ENCODE results near the gene ATP9A.
"Not testable (repeated sequence)": the region's sequence is repeated elsewhere in the genome, so short reads cannot be mapped to it uniquely, and the experiment has no call there.

The ATP9A gene

DNA sequence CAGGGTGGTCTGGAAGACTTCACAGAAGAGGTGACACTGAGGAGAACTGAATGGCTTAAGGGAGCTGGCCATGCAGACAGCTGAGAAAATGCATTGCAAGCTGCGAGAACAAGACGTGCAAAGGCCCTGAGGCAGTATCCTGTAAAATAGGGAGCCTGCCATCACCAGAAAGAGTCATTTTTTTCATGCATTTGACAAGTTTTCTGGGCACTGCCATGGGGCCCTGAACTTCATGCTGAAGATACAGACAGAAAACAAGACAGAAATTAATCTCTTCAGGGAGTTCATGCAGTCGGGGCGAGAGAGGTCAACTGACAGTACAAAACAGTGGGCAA is 196.8 kb downstream of the ATP9A start:
- TF ChIP-seq, protein P1, sequence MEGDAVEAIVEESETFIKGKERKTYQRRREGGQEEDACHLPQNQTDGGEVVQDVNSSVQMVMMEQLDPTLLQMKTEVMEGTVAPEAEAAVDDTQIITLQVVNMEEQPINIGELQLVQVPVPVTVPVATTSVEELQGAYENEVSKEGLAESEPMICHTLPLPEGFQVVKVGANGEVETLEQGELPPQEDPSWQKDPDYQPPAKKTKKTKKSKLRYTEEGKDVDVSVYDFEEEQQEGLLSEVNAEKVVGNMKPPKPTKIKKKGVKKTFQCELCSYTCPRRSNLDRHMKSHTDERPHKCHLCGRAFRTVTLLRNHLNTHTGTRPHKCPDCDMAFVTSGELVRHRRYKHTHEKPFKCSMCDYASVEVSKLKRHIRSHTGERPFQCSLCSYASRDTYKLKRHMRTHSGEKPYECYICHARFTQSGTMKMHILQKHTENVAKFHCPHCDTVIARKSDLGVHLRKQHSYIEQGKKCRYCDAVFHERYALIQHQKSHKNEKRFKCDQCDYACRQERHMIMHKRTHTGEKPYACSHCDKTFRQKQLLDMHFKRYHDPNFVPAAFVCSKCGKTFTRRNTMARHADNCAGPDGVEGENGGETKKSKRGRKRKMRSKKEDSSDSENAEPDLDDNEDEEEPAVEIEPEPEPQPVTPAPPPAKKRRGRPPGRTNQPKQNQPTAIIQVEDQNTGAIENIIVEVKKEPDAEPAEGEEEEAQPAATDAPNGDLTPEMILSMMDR (IDR thresholded peaks at IDR 0.05; ENCODE audit: control insufficient read depth, extremely low read depth, insufficient read depth): no peak
- no peak overlapping the region for H3K4me3 ChIP-seq (ENCODE audit: low read depth, low read length)
- no peak for DNase-seq (ENCODE audit: low read depth)

DNA sequence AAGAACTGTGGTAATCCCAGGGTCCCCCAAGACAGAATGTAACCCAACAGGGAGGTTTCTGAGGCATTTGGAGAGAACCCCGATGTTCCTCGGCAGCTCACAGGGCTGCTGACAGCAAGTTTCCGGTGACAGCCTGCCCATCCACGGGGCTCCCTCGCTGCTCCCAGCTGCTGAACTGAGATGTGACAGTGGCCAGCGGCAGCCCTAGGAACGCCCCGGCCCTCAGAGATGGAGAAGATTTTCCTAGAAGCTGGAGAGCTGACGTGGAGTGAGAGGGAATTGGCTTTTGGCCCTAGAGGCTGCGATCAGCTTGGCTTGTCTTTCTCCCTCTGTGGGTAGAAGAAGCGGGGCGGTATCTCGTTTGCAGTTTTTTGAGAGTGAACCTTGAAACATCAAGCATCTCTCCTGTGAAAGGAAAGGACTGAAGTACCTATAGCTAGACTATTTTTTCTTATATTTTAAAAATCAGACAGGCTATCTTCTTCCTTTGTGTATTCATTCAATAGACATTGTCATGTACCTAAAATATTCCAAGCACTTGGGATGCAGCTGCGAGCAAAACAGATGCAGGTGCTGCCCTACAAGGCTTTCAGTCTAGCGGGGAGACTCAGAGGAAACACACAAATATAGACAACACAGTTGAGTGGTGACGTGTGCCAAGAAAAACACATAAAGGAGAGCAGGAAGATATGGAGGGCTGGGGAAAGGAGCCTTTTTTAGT is 197.3 kb downstream of the ATP9A start:
- TF ChIP-seq, protein P1 (IDR thresholded peaks at IDR 0.05; ENCODE audit: control insufficient read depth, extremely low read depth, insufficient read depth): no peak
- no peak overlapping the region for H3K4me3 ChIP-seq (ENCODE audit: low read depth, low read length)
- DNase-seq (ENCODE audit: low read depth): no peak

DNA sequence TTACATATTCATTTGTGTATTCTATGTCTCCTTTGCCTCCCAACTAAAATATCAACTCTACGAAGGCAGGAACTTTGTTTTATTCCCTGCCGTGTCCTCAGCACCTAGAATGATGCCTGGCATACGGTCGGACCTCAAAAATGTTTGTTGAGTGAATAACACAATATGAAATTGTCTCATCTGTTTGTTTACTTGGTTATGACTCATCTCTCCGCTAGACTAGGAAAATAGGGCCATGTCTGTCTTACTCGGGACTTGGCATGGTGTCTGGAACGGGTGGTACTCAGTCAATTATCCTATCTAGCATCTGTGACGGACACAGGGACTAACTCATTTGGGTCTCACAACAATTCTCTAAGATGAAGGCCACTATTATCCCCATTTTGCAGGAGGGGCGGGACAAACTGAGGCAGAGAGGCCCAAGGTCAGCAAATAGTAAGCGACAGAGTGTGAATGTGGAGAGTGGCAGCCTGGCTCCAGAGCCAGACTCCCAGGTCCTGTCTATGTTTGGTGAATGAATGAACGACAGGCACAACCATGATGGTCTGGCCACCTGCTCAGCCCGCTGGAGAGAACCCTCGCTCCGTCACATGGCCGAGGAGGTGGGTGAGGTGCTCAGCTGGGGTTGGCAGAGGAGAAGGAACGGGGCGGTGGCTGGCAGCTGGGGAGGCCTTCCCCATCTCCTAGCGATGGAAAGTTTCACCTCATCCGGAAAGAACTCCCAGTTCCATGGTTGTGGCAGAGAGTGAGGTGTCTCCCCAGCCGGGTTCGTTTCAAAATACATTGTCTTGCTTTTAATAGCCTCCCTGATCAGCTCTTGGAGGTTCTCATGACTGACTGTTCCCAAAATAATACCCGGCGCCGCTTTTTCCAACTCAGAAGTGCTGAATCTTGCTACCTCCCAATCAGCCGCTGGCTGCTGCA is 198.1 kb downstream of the ATP9A start:
- no peak overlapping the region for H3K4me3 ChIP-seq (ENCODE audit: low read depth, low read length)
- TF ChIP-seq, protein P1 (IDR thresholded peaks at IDR 0.05; ENCODE audit: control insufficient read depth, extremely low read depth, insufficient read depth): no peak
- DNase-seq (ENCODE audit: low read depth): no peak

DNA sequence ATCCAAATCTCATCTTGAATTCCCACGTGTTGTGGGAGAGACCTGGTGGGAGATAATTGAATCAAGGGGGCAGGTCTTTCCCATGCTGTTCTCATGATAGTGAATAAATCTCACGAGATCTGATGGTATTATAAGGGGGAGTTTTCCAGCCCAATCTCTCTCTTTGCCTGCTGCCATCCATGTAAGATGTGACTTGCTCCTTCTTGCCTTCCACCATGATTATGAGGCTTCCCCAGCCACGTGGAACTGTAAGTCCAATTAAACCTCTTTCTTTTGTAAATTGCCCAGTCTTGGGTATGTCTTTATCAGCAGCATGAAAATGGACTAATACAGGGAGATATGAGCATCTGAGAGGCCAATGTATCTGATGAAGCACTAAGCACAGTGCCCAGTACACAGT is 199.7 kb downstream of the ATP9A start:
- not testable (repeated sequence) for H3K4me3 ChIP-seq (ENCODE audit: low read depth, low read length); DNase-seq (ENCODE audit: low read depth)

DNA sequence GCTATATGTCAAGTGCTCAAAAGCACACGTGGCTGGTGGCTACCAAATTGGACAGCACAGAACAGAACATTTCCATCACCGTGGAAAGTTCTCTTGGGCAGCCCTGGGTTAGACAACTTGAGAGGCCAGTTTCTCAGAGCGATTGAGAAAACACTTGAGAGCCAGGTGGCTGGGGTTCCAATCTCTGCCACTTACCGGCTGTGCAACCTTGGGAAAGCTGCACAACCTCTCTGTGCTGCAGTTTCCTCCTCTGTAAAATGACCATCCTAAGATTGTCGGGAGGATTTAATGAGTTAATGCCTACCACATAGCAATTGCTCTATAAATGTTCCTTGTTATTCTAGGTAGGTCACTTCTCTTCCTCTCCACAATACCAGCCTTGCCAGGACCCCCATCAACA is 200.6 kb downstream of the ATP9A start:
- H3K4me3 ChIP-seq (ENCODE audit: low read depth, low read length): no peak overlapping the region
- no peak for DNase-seq (ENCODE audit: low read depth)
- TF ChIP-seq, protein P1 (IDR thresholded peaks at IDR 0.05; ENCODE audit: control insufficient read depth, extremely low read depth, insufficient read depth): no peak

DNA sequence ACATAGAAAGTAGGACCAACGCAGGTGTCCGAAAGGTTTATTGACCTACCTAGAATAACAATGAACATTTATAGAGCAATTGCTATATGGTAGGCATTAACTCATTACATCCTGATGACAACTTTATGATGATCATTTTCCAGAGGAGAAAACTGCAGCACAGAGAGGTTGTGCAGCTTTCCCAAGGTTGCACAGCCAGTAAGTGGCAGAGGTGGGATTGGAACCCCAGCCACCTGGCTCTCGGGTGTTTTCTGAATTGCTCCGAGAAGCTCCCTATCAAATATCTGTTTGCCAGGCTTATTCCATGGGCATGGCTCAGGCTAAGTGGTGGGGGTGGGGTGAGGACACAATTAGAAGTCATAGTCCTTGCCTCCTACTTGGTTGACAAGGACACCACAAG is 201.6 kb downstream of the ATP9A start:
- DNase-seq (ENCODE audit: low read depth): no peak
- TF ChIP-seq, protein P1 (IDR thresholded peaks at IDR 0.05; ENCODE audit: control insufficient read depth, extremely low read depth, insufficient read depth): no peak
- no peak overlapping the region for H3K4me3 ChIP-seq (ENCODE audit: low read depth, low read length)

DNA sequence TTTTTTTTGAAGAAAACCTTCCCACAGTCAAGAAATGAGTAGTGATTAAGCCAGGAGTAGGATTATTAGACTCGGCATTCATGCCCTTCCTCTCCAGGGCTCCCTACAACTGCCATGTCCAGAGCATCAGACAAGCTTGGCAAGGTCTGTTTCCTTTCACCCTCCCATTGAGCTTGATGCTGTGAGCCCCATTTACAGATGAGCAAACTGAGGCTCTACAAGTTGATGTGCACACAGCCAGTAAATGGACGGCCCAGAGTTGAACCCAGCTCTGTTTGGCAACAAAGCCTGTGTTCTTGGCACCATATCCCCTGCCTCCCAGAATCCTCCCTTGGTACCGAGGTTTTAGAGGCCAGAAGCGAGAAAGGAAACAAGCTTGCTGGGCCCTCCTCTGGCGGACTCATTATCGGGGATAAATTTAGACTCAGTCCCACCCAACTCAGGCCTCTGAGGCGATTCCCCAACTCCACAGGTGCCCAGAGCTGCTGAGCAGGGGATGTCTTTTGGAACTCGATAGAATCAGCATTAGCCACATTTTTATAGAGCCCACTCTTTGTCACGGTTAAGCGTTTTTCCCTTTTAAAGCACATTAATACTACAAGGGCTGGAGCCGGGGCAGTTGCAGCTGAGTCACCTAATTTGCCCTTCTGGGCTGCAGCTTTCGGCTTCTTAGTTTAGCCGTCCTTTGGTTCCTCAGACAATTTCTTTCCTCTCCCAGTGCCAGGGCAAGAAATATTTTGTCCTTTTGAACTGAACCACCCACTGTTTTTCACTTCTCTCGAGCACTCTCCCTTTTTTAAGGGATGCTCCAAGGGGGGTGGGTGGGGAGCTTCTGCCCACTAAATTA is 202.7 kb downstream of the ATP9A start:
- TF ChIP-seq, protein P1 (IDR thresholded peaks at IDR 0.05; ENCODE audit: control insufficient read depth, extremely low read depth, insufficient read depth): no peak
- no peak overlapping the region for H3K4me3 ChIP-seq (ENCODE audit: low read depth, low read length)
- DNase-seq (ENCODE audit: low read depth): no peak

Measured in LNCaP clone FGC (cell line).